HL-60 (cell line): ENCODE data around the gene OPRD1.

Source experiments
- GABPA ChIP-seq: IDR thresholded peaks from 2 replicates; pipeline ENCODE4 v1.6.1; 2012; ENCODE audit warnings: low read depth
- POLR2AphosphoS5 ChIP-seq: IDR thresholded peaks from 2 replicates; pipeline ENCODE4 v1.6.1; 2012; ENCODE audit warnings: low read depth
- SPI1 ChIP-seq: IDR thresholded peaks from 2 replicates; pipeline ENCODE4 v1.6.1; 2012; ENCODE audit warnings: low read depth, mild to moderate bottlenecking, borderline replicate concordance
- TF ChIP-seq, protein P1 (sequence below): IDR thresholded peaks from one replicate; pipeline ENCODE4 v1.5.1; 2011; ENCODE audit warnings: low read length, control low read depth, inconsistent platforms; ENCODE audit not compliant: insufficient read depth
- TF ChIP-seq, protein P2 (sequence below): IDR thresholded peaks from 2 replicates; pipeline ENCODE4 v1.6.1; 2012; ENCODE audit warnings: low read depth; ENCODE audit not compliant: insufficient replicate concordance

DNA sequence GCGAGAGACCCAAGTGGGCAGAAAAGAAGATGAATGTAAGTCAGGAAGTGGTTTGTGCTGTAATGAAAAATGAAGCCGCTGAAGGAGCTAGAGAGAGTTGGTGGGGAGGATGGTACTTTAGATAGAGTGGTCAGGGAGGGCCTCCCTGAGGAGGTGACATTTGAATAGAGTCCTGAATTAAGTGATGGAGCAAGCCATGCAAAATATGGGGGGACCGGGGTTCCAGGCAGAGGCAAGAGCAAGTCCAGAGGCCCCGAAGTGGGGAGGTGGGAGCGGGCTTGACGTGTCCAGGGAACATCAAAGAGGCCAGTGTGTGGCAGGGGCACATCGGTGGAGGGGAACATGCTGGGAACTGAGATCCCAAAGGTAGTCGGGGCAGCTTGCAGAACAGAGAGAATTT lies 43.1 kb downstream of the OPRD1 start:
- TF ChIP-seq, protein P1, sequence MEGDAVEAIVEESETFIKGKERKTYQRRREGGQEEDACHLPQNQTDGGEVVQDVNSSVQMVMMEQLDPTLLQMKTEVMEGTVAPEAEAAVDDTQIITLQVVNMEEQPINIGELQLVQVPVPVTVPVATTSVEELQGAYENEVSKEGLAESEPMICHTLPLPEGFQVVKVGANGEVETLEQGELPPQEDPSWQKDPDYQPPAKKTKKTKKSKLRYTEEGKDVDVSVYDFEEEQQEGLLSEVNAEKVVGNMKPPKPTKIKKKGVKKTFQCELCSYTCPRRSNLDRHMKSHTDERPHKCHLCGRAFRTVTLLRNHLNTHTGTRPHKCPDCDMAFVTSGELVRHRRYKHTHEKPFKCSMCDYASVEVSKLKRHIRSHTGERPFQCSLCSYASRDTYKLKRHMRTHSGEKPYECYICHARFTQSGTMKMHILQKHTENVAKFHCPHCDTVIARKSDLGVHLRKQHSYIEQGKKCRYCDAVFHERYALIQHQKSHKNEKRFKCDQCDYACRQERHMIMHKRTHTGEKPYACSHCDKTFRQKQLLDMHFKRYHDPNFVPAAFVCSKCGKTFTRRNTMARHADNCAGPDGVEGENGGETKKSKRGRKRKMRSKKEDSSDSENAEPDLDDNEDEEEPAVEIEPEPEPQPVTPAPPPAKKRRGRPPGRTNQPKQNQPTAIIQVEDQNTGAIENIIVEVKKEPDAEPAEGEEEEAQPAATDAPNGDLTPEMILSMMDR: no peak
- no peak for TF ChIP-seq SPI1
- TF ChIP-seq, protein P2, sequence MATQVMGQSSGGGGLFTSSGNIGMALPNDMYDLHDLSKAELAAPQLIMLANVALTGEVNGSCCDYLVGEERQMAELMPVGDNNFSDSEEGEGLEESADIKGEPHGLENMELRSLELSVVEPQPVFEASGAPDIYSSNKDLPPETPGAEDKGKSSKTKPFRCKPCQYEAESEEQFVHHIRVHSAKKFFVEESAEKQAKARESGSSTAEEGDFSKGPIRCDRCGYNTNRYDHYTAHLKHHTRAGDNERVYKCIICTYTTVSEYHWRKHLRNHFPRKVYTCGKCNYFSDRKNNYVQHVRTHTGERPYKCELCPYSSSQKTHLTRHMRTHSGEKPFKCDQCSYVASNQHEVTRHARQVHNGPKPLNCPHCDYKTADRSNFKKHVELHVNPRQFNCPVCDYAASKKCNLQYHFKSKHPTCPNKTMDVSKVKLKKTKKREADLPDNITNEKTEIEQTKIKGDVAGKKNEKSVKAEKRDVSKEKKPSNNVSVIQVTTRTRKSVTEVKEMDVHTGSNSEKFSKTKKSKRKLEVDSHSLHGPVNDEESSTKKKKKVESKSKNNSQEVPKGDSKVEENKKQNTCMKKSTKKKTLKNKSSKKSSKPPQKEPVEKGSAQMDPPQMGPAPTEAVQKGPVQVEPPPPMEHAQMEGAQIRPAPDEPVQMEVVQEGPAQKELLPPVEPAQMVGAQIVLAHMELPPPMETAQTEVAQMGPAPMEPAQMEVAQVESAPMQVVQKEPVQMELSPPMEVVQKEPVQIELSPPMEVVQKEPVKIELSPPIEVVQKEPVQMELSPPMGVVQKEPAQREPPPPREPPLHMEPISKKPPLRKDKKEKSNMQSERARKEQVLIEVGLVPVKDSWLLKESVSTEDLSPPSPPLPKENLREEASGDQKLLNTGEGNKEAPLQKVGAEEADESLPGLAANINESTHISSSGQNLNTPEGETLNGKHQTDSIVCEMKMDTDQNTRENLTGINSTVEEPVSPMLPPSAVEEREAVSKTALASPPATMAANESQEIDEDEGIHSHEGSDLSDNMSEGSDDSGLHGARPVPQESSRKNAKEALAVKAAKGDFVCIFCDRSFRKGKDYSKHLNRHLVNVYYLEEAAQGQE: no peak
- no peak for TF ChIP-seq POLR2AphosphoS5
- no peak for TF ChIP-seq GABPA
